K562 (cell line): Measurements from ENCODE around the gene RNU6-9. TPM values are rescaled to one million over a fixed set of nuclear protein-coding genes. Genes with fewer than 3 reads are reported as not detected.
A peak's percentile ranks its signal among the peaks of the same experiment; 100 is the strongest.

Experiments
- BCOR ChIP-seq: fragments of 450-650 bp; IDR thresholded peaks from 2 replicates; pipeline ENCODE4 v1.6.1; 2016
- CAMTA2 ChIP-seq: fragments of 250-450 bp; sonication (Bioruptor Pico); conservative IDR thresholded peaks from 2 replicates; pipeline ENCODE4 v1.5.1; 2022
- CREB3 ChIP-seq: fragments of 450-650 bp; conservative IDR thresholded peaks from 2 replicates; pipeline ENCODE4 v1.6.1; 2016; ENCODE audit warnings: missing genetic modification characterization, low read depth, mild to moderate bottlenecking, missing compliant biosample characterization, moderate library complexity
- E2F6 ChIP-seq, 2 experiments: IDR thresholded peaks; 2 replicates each; pipeline ENCODE4 v1.6.1; 2011; ENCODE audit warnings: borderline replicate concordance in 1 of 2, control low read depth in 1 of 2, low read depth in 1 of 2, low read length in 1 of 2, mild to moderate bottlenecking in 1 of 2, mixed read lengths in 1 of 2, moderate library complexity in 1 of 2; ENCODE audit not compliant: insufficient read depth in 1 of 2, insufficient read length in 1 of 2, poor library complexity in 1 of 2, severe bottlenecking in 1 of 2; ENCODE audit errors: extremely low read depth in 1 of 2
- E4F1 ChIP-seq: fragments of 250-450 bp; sonication (Bioruptor Pico); IDR thresholded peaks from 2 replicates; pipeline ENCODE4 v1.5.0; 2021; ENCODE audit warnings: mild to moderate bottlenecking, borderline replicate concordance
- ESRRA ChIP-seq: fragments of 450-650 bp; IDR thresholded peaks from 2 replicates; pipeline ENCODE4 v1.6.1; 2014; ENCODE audit warnings: low read depth, mild to moderate bottlenecking, moderate library complexity, borderline replicate concordance
- HIVEP1 ChIP-seq: fragments of 250-450 bp; sonication (Bioruptor Pico); IDR thresholded peaks from 2 replicates; pipeline ENCODE4 v1.4.0; 2020; ENCODE audit warnings: mild to moderate bottlenecking
- HMG20A ChIP-seq: fragments of 450-650 bp; formaldehyde crosslinking; conservative IDR thresholded peaks from 2 replicates; pipeline ENCODE4 v1.4.0; 2020; ENCODE audit warnings: mild to moderate bottlenecking, mixed read lengths
- MTA3 ChIP-seq: fragments of 450-650 bp; formaldehyde crosslinking; IDR thresholded peaks from 2 replicates; pipeline ENCODE4 v1.6.1; 2017; ENCODE audit warnings: mild to moderate bottlenecking, borderline replicate concordance
- SP2 ChIP-seq: IDR thresholded peaks from 2 replicates; pipeline ENCODE4 v1.6.1; 2011; ENCODE audit warnings: mild to moderate bottlenecking, low read depth, low read length, moderate library complexity; ENCODE audit not compliant: poor library complexity, severe bottlenecking; ENCODE audit errors: extremely low read depth
- TFAM ChIP-seq: fragments of 250-450 bp; sonication (Bioruptor Pico); conservative IDR thresholded peaks from 2 replicates; pipeline ENCODE4 v1.5.0; 2021; ENCODE audit warnings: mild to moderate bottlenecking, moderate library complexity
- ZNF143 ChIP-seq: sonication (generic); formaldehyde crosslinking; IDR thresholded peaks from 2 replicates; pipeline ENCODE4 v1.9.0; 2022; ENCODE audit warnings: mild to moderate bottlenecking, missing genetic modification reagents
- ZNF512 ChIP-seq: IDR thresholded peaks from 2 replicates; pipeline ENCODE4 v1.6.1; 2016; ENCODE audit warnings: missing genetic modification characterization, missing compliant biosample characterization
- ZNF583 ChIP-seq: fragments of 250-450 bp; sonication (Bioruptor Pico); IDR thresholded peaks from 2 replicates; pipeline ENCODE4 v1.4.0; 2020
- ZNF830 ChIP-seq: fragments of 250-450 bp; sonication (Bioruptor Pico); IDR thresholded peaks from 2 replicates; pipeline ENCODE4 v1.5.0; 2021; ENCODE audit warnings: mild to moderate bottlenecking
- polyA plus RNA-seq, 8 experiments: library from polyadenylated mRNA; depleted of rRNA in 4 of 8; stranded (reverse) in 5 of 8; unstranded in 3 of 8; fragments of >200 nt; fragmentation: Nextera tagmentation in 2 of 8; fragmentation: Illumina TruSeq in 1 of 8; extraction: Ambion mirVana in 2 of 8; extraction: Trizol in 1 of 8; gene quantifications; 2 replicates each; pipeline versions ENCODE4 v1.2.1 to v1.2.3, GENCODE V29; 2011 to 2014; ENCODE audit warnings: inconsistent platforms in 1 of 8, missing spikeins in 1 of 8
- total RNA-seq, 7 experiments: library from RNA; depleted of rRNA in 6 of 7; stranded (reverse); fragments of >200 nt in 6 of 7; fragmentation: Illumina TruSeq in 2 of 7; extraction: Trizol in 2 of 7; gene quantifications; 2 replicates each; pipeline versions ENCODE4 v1.2.1 to v1.2.3, GENCODE V29; 2011 to 2021; ENCODE audit warnings: low replicate concordance in 1 of 7
- TF ChIP-seq, protein P1 (sequence below): sonication (generic); formaldehyde crosslinking; IDR thresholded peaks from 2 replicates; pipeline ENCODE4 v1.8.1; 2023; ENCODE audit warnings: mild to moderate bottlenecking, missing genetic modification reagents
- TF ChIP-seq, protein P2 (sequence below): fragments of 200-800 bp; sonication (Bioruptor generic); IDR thresholded peaks from 2 replicates; pipeline ENCODE4 v1.6.1; 2017; ENCODE audit warnings: missing genetic modification characterization, missing compliant biosample characterization

Gene RNU6-9
- total and polyA plus RNA-seq, 9 of the 15 experiments (the other 6 are each of a cell fraction or from before 2014, with no cell fraction given) = not detected

- TF ChIP-seq E2F6 (IDR thresholded peaks at IDR 0.05; ENCODE audit: borderline replicate concordance in 1 of 2, extremely low read depth in 1 of 2, insufficient read depth in 1 of 2, insufficient read length in 1 of 2, low read depth in 1 of 2, low read length in 1 of 2, poor library complexity in 1 of 2, severe bottlenecking in 1 of 2) (peak; percentile 69 to 92), TFAM (CRISPR knock-in tag) (no peak), ESRRA (0 out of 2 replicates have a peak, but pooled peaks have one; percentile 63), E4F1 (CRISPR knock-in tag) (no peak), HIVEP1 (CRISPR knock-in tag) (no peak), HMG20A (CRISPR knock-in tag) (no peak), CREB3 (tag) (no peak), ZNF583 (CRISPR knock-in tag) (0 out of 2 replicates have a peak, but pooled peaks have one; percentile 30), MTA3 (peak; percentile 91), SP2 (no peak), ZNF143 (CRISPR knock-in tag) (no peak), CAMTA2 (CRISPR knock-in tag) (0 out of 2 replicates have a peak, but pooled peaks have one; percentile 86), BCOR (peak; percentile 95), ZNF830 (CRISPR knock-in tag) (no peak), ZNF512 (tag) (no peak)
- TF ChIP-seq, protein P1, sequence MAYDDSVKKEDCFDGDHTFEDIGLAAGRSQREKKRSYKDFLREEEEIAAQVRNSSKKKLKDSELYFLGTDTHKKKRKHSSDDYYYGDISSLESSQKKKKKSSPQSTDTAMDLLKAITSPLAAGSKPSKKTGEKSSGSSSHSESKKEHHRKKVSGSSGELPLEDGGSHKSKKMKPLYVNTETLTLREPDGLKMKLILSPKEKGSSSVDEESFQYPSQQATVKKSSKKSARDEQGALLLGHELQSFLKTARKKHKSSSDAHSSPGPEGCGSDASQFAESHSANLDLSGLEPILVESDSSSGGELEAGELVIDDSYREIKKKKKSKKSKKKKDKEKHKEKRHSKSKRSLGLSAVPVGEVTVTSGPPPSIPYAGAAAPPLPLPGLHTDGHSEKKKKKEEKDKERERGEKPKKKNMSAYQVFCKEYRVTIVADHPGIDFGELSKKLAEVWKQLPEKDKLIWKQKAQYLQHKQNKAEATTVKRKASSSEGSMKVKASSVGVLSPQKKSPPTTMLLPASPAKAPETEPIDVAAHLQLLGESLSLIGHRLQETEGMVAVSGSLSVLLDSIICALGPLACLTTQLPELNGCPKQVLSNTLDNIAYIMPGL (CRISPR knock-in tag) = no peak; the same call in 1 of the 2 replicates
- TF ChIP-seq, protein P2, sequence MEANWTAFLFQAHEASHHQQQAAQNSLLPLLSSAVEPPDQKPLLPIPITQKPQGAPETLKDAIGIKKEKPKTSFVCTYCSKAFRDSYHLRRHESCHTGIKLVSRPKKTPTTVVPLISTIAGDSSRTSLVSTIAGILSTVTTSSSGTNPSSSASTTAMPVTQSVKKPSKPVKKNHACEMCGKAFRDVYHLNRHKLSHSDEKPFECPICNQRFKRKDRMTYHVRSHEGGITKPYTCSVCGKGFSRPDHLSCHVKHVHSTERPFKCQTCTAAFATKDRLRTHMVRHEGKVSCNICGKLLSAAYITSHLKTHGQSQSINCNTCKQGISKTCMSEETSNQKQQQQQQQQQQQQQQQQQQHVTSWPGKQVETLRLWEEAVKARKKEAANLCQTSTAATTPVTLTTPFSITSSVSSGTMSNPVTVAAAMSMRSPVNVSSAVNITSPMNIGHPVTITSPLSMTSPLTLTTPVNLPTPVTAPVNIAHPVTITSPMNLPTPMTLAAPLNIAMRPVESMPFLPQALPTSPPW (CRISPR knock-in tag) = peak; percentile 88
Observed at GRCh38 chr19:917323-918151, 24.3 kb downstream of the RNU6-9 start, which contains the start of gene KISS1R (continued).
